NCI-H2107 (cell line): ENCODE measurements around the gene LPP.

Experiments used
- DNase-seq: peaks from one replicate; lab custom pipeline; 2025; lab: John Stamatoyannopoulos, UW

Gene LPP

DNA sequence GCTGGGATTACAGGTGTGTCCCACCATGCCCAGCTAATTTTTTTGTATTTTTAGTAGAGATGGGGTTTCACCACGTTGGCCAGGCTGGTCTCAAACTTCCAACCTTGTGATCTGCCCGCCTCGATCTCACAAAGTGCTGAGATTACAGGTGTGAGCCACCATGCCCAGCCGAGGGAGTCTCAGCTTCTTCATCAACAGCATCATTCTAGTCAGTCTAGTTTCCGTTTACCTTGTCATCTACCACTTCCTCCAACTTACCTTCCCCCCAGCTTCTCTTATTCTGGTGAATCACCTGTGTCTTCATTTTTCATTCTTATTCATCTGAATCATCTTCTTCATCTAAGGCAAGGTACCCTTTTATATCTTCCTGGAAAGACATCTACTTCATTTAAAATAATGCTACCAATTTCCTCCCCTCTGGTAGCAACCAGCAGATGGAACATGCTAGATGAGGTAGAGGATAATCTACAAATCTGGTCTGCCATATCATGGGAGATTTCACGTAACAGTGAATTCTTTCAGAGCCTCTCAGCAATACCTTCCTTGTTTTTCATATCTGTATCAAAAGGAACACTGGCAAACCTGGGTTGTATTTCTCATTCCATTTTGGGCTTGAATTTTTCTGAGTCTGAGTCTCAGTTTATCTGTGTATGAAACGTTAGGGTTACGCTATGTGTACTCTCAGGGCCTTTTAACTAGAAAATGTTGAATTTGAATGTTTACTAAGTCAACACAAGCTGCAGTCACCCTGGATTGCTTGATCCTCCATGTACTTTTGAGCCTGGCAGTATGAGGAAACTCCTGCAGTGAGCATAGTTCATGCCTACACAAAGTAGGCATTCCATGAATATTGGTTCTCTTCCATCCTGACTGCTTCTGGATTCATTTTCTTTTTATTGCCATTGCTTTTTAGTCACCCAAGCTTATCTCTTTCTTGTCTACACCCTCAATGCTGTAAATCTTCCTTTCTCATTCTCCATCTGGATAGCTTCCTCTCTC is 16.8 kb downstream of the LPP start:
- no peak for DNase-seq

DNA sequence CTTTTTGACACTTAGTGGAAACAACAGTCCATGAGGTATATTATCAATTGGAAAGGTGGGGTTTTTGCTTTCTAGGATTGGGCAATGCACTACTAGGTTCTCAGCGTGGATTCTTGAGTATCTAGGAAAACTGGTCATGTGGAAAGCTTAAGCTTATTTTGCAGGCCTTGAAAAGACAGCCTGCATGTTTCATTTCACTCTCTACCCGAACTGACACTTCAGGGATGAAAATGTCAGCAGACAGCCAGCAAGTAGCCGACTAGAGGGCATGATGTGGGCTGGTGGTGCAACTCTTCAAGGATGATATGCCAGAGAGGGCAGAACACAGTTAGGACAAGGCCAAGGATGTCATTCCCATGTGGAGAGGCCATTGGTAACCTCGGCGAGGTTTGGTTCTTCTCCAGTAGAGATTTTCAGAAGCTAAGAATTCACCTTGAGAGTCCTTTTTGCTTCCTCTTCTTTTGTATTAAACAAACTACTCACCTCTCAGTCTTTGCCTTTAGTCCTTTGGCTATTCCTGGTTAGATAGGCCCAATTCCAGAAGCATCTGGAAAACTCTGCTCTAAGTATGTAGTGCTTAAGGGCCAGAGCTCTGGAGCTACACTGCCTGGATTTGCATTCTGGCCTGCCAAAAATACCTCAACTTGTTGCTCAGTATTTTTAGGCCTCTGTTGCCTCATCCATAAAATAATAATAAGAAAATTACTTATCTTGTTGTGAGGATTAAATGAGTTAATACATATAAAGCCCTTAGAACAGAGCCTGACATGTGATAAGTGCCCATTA is 17.9 kb downstream of the LPP start:
- no peak for DNase-seq

DNA sequence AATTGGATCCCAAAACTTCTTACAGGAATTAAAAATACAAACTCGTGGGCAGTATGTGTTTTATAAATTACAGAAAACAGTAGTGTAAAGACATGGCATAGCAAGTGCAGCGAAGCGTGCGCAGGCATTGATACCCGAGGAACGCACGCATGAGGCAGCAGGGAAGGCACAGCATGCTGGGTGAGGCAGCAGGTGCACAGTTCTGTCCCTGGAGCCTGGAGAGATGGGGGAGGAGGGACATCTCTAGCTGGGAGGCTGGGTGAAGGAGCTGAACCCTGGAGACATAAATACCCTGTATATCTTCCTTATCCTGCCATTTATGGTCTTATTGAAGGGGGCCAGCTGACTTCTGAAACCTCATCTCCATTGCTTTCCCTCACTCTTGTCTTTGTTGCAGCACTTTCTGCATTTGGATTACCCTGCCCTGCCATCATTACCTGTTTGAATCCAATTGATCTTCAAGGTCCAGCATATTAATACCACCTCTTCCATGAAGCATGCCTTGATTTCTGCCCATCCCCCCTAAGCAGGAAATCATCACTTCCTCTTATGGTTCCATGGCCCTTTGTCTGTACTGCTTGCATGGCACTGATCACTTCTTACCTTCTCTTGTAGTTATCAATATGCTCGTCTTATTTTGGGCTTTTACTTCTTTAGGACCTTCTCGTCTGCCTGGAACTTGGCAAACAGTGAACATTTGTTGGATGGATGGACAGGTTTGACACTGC is 20.5 kb downstream of the LPP start:
- peak; percentile 91 for DNase-seq

DNA sequence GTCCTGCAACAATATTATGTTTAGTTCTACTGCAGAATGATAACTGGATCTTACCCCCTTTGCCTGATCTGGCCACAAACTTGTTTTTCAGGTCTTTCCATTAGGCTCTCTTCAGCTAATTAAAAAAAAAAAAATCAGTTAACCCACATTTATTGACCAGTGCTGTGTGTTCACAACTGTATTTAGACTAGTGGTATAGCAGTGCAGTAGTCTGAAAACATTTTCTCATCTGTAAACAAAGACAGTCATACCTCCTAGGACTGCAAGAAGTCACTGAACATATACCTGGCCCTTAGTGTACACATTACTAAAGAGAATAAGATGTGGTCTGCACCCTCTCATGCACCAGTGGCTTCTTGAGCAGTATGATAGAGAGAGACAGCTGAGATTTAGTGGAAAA is 22.5 kb downstream of the LPP start:
- DNase-seq: no peak

DNA sequence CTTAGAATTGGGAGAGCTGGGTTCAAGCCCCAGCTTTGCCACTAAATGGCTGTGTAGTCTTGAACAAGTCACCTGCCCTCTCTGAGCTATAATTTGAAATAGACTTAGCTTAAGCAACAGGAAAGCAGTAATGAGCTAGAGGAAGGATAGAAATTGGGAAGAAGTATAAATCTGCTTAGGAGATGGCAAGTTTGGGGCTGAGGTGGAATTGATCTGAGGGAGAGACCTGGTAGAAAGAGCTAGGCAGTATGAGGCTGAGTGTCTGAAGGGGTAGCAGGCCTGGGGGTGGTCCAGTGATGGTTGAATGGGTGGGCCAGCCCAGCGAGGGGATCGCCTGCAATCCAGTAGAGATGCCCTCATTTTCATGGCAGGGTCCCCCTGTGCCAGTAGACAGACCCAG is 22.9 kb downstream of the LPP start:
- no peak for DNase-seq

DNA sequence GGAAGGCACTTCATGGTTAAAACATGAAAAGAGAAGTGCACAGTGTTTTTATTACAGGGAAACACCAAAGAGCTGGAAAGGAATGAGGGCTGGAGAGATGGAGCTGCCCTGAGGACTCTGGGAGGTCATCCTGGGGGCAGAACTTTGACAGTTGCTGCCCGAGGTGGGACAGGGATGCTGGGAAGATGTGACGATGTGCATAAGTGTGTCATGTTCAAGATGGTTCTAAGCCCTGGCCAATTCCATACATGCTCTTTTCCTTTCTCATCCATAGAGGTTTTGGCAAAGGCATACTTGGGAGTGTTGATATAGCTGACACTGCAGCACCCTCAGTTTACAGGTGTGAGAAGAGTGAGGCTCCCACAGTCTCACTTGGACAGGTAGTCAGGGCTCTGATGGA is 23.8 kb downstream of the LPP start:
- DNase-seq: no peak

DNA sequence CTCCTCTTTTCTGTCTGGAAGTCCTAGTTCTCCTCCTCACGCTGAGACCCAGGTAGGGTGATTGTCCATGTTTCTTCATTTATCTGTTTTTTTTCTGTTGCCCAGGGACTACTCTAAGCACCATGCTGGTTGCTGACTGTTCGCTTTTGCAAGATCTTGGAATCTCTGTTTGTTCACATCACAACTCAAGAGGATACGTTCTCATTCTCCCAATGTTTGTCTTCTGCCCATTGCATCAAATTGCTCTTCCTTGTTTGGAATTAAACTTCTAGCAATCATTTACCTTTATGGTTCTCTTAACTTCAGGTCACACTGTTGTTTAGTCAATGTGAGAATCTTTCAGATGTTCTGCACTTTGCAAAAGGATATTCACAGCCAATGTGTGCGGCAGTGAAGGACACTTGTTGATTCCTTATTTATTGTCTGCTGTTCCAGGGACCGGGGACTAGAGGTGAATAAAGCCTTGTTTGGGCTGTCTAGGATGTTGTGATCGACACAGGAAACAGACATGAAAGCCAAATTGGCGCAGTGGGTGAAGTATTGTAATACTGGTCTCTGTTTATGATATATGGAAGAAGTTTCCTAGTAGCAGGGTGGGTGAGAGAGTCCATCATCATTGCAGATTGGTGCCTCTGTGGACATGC is 24.5 kb downstream of the LPP start:
- DNase-seq: no peak

DNA sequence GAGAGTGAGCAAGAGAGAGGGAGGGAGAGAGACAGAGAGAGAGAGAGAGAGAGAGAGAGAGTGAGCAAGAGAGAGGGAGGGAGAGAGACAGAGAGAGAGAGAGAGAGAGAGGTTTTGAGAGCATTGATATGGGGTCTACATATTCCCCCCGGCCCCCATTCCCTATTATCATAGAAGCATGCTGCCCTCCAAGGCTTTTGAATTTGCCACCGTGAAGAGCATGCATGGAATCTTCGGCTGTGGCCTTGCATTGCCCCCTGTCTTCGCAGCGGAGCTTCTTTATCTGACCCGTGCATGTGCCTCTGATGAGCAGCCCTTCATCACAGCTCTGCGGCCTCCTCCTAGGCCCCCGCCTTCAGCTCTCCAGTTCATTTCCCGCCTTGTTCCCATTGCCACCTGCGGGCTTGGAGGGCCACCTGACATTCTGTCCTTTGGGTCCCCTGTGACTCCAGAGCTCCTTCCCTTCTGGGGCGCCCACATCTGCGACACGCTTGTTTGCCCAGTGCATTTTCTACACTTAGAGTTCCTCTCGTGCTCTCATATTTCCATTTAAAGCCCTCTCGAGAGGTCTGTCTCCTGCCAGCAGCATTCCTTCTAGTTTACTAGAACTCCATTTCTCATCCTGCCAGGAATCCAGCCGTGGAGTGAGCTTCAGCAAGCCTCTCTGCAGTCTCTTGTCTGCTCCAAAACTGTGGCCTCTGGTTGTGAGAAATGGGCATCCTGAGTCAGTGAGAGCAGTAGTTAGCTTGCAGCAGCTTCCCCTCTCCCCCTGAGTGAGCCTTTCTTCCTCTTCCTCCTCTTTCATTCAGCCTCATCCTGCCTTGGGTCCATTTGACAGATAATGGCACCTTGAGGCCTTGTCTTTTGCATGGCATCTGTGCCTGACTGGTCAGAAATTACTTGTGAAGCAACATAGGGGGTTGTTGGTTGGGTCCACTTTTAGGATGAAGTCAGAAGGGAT is 25.3 kb downstream of the LPP start:
- peak; percentile 95 for DNase-seq

DNA sequence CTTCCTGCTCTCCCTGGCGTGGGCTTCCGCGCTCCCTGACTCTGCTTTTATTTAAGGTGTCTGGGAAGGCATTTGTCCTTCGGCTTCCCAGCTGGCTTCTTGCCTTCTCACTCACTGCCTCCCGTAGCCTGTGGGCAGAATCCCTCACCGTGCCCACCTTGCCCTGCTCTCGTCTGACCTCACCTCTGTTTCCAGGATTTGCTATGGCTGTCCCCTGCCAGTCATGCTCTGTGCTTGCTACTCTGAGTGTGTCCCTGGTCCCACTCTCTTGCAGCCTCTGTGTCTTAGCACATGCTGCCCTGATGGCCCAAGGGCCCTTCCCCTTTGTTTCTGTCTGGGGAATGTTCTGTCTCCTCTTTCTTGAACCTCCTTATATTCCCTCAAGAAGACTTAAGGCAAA is 26.2 kb downstream of the LPP start:
- no peak for DNase-seq

DNA sequence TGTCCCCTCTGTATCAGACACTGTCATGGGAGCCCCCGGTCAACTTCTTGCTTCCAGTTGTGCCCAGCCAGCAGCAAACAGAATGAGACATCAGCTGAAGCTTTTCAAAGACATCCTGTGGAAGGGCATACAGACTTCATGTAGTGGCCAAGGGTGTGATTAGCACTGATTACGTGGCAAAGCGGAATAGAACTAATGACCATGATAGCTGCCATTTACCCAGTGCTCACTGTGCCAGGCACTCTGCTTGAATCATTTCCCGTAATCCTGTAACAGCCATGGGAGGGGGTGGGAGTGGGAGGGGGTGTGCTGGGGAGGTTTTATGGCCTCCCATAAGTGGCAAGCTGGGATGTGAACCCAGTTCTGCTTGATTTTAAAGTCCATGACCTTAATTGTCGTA is 29.5 kb downstream of the LPP start:
- DNase-seq: no peak

DNA sequence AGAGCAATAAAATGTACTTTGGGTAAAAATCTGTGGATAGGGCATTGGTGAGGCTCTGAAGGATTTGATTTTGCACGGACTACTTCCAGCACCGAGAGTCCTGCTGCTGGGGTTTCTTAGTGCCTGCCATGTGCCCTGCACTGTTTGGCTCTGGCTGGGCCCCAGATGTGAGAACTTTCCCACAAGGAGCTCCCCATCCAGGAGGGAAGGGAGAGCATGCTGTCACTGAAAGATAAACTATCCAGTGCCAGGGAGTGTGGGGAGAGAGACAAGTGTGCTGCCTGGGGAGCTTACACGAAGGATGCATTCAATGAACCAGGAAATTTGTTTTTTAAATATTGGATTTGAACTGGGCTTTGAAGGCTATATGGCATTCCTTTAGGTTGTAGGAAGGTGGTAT is 30.2 kb downstream of the LPP start:
- DNase-seq: no peak

DNA sequence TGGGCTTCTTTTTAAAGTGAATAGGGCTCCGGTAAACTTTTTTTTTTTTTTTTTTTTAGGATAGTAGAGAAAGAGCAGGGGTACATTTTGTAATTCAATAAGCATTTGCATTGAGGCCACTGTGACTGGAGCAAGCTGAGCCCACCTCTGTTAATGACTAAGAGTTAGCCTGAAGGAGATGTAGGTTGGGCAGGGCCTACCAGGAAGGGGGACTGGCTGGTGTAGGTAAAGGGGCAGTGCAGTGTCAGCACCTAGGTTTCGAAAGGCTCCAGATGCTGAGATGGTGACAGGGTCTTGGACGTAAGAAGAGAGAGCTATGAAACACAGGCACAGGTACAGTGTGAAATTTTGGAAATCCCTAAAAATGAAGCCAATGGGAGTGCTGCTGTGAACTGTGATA is 30.7 kb downstream of the LPP start:
- no peak for DNase-seq

DNA sequence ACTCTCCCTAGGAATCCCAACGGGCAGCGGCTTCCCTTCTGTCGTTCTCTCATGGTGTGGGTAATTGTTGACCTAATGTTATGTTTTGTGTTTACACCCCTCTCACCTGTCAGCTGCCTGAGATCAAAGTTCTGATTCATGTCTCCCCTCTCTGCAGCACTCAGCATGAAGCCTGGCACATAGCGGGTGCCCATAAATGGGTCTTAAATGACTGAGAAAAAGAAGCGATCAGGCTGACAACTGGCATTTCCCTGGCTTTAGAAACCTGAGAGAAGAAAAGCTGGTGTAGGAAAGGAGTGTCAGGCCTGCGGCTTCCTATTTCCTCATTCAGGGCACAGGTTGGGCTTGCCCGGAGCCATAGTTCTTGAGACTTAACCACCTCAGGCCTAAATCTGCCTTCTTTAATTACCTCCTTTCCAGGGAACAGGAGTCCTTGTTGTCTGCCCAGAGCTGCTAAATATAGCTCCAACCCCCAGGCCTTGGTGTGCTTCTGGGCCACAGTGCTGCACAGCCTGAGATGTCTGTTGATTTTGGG is 31.8 kb downstream of the LPP start:
- DNase-seq: peak; percentile 79

DNA sequence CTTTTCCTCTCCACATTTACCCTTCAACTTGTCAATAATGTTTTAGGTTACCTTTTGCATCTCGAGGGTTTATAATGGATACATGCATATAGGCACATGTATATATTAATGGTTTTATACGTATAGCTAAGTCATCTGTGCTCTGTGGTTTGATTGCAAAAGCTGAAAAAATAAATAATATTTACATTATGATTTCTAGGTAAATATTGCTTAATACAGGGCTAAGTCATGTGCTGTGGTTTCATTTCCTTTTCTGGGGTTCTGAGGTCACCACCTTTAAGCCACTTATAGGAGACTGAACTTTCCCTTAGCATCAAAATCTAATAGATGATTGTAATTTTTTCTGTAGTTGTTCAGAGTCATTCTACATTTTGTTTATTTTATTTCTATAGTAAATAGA is 33.1 kb downstream of the LPP start:
- DNase-seq: no peak

DNA sequence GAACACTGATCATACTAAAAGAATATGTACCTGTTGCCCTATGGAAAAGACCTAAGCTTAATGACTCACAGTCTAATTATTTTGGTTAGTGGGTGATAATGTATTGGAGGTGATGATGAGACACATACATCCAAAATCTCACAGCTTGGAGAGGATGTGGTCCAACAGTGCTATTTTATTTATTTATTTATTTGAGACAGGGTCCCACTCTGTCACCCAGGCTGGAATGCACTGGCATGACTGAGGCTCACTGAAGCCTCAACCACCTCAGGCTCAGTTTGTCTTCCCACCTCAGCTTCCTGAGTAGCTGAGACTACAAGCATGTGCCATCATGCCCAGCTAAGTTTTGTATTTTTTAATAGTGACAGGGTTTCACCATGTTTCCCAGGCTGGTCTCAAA is 35.0 kb downstream of the LPP start:
- no peak for DNase-seq

DNA sequence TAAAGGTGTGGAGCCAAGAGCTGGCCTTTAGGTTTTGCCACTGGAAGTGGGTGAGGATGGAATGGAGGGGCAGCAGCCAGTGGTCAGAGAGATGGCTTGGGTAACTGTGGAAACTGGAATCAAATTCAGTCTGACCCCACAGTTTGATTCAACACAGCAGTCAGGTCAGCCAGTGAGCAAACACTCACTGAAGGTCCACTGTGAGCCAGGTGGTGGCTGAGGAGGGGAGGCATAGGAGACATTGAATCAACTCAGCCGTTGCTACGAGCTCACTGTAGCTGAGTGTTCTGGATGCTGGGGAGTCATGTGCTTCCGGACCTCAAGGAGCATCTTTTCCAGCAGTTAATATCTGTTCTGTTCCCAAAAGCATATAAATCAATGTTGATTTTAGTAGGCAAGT is 37.5 kb downstream of the LPP start:
- DNase-seq: no peak

DNA sequence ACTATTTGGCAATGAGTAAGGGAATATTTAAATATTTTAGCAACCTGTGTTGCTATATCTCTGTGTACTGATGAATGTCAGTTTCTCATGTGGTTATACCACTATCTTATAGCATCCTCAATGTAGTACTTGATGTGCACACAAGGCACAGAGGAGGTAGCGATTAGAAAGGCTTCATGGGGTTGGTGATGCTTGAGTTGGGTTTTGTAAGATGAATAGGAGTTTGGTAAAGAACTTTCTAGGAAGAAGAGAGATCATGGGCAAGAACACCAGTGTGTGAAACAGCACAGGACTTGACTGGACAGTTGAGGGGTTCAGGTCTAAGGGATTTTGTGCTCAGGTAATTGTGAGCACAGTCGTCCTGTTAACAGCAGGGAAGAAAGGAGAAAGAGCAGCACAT is 38.1 kb downstream of the LPP start:
- no peak for DNase-seq

DNA sequence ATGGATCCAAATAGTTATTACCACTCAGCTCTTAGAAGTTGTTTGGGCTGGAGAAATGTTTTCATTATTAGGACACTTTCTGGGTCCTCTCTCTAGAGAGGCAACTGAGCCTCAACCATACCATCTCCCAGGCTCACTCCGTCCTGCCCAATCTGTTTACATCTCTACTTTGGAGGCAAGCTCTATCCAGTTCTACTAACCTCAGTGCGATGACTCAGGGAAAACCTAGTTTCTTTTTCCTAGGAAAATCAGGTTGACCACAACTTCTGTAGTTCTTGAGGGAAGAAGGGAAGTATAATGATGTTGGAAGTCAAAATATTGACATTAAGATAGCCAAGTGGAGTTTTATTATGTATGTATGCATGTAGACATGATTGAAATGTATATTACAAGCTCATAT is 40.4 kb downstream of the LPP start:
- no peak for DNase-seq

DNA sequence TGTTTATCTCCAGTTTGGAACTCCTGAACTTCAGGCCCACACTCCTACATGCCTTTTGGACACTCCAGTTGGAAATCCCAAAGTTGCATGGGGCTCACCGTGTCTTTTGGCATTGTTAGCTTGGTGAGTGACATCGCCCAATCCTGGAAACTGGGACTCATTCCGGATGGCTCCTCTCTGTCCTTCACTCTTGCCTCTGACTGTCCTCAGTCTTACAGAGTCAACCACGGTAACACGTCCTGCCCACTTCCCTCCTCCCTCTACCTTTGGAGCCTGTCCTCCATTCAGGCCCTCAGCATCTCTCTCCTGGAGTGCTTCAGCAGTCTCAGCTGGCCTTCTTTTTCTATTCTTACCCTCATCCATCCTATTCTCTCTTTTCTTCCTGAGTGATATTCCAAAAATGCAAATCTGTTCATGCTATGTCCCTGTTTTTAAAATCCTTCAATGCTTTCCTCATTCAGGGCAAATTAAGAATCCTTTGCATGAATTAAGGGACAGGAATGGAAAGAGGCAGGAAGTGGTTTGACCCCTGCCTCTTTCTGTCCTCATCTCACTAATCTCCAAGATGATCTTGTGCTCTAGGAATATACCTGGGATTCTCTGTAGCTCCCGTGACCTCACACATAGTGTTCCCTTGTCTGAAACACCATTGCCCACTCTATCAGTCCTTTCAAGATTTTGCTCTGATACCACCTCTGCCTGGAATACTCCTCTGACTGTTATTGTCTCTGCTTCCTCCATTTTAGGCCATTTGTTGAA is 42.5 kb downstream of the LPP start:
- DNase-seq: no peak

DNA sequence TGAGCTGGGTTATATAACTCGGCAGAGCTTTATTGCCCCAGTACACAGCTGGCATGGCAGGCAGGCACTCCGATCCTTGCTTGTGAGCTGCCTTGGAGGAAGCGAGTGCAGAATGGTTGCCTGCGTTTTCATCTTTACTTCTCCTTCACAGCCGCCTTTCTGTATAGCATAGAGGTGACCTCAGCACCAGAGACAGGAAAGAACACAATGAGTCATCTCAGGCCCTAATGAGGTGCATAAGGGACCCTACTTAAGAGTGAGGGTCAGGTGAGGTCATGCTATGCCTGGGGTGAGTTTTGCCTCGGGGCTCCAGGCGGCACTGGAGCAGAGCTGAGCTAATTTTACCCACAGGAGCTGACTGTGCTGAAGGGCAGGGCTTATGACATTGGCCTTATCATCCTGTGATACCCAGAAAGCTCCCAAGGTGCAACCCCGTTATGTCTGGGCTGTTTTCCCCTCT is 43.5 kb downstream of the LPP start:
- DNase-seq: no peak
